ENCODE results near the gene TRIO. TPM values are rescaled to one million over a fixed set of nuclear protein-coding genes. Genes with fewer than 3 reads are reported as not detected.

TRIO gene
- total and polyA plus RNA-seq, 2 of the 8 experiments (the other 6 are each of a cell fraction or from before 2014, with no cell fraction given), result 35.1 to 69.1 TPM

DNA sequence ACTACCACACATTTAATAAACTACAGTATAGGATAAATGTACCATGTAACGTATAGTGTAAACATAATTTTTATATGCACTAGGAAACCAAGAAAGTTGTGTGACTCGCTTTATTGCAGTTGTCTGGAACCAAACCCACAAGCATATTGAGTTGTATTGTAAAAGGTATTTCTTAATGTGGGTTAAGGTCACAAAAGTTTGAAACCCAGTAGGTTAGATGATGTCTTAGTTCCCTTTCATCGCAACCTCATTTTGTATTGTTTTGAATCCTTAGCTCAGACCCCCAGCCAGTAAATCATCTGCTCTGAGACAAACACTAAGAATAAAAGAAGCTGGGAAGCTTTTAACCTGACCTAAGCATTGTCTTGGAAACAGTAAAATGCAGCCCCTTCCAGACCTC, 79.1 kb downstream of the TRIO start:
- Histone ChIP-seq H3K56ac (replicated peaks; ENCODE audit: insufficient read length, low read depth, low read length) (no peak overlapping the region), H4K91ac (replicated peaks; ENCODE audit: insufficient read length, low read length) (no peak overlapping the region), H4K5ac (ENCODE audit: insufficient read length, low read depth, low read length) (no peak overlapping the region), H3K9me3 (ENCODE audit: insufficient read depth in 2 of 2, low read depth in 1 of 2, low read length in 1 of 2) (no peaks in the 10 kb centered on the region), H3K23me2 (ENCODE audit: low read depth, low read length) (no peaks in the 10 kb centered on the region), H2BK120ac (replicated peaks; ENCODE audit: low read depth, low read length) (no peak overlapping the region), H3K27me3 (replicated peaks in 1 of 4; ENCODE audit: control insufficient read depth in 3 of 4, extremely low read depth in 1 of 4, insufficient read depth in 3 of 4, low read length in 3 of 4) (no peaks in the 10 kb centered on the region), H3K27ac (ENCODE audit: low read depth, low read length) (no peak overlapping the region), H3K14ac (ENCODE audit: insufficient read length) (no peak overlapping the region), H2BK5ac (ENCODE audit: low read depth, low read length) (no peak overlapping the region), H3K4me3 (ENCODE audit: extremely low read depth in 1 of 4, insufficient read depth in 2 of 4, low read depth in 3 of 4, low read length in 4 of 4) (no peak overlapping the region), H3K18ac (ENCODE audit: extremely low read depth, low read length) (no peak overlapping the region), H4K20me1 (replicated peaks in 1 of 2; ENCODE audit: control insufficient read depth in 1 of 2, insufficient read depth in 2 of 2, low read length in 2 of 2) (peaks cover 4 to 15% of the 10 kb centered on the region in 2 experiments), H3K79me2 (ENCODE audit: control insufficient read depth in 1 of 2, insufficient read depth in 2 of 2, low read length in 2 of 2) (peaks cover 3 to 97% of the 10 kb centered on the region in 2 experiments; a peak in 3 of 4 replicates), H2BK20ac (ENCODE audit: low read length) (no peak overlapping the region), H3K36me3 (ENCODE audit: control insufficient read depth in 2 of 4, insufficient read depth in 4 of 4, low read length in 3 of 4) (no peaks in the 10 kb centered on the region; a peak in 1 of 8 replicates), H3K9ac (replicated peaks in 1 of 4; ENCODE audit: extremely low read depth in 1 of 4, low read depth in 3 of 4, low read length in 3 of 4) (no peak overlapping the region), H3K4me2 (ENCODE audit: insufficient read depth in 1 of 2, low read depth in 2 of 2, low read length in 2 of 2) (no peak overlapping the region), H4K8ac (ENCODE audit: extremely low read depth, insufficient read depth, low read length) (no peak overlapping the region), H3K4ac (replicated peaks; ENCODE audit: insufficient read length, low read depth, low read length) (no peak overlapping the region), H2AK5ac (ENCODE audit: low read depth, low read length) (no peak overlapping the region), H2BK12ac (ENCODE audit: low read depth, low read length) (no peak overlapping the region), H2AFZ (ENCODE audit: low read length) (no peak overlapping the region), H3K23ac (ENCODE audit: insufficient read length) (no peak overlapping the region), H3K79me1 (ENCODE audit: low read depth, low read length) (peaks cover 13% of the 10 kb centered on the region), H2BK15ac (ENCODE audit: low read length) (no peak overlapping the region), H3K4me1 (replicated peaks in 1 of 4; ENCODE audit: control insufficient read depth in 3 of 4, insufficient read depth in 4 of 4, low read length in 3 of 4) (peaks cover under 1 to 21% (median 15%) of the 10 kb centered on the region in 4 experiments)
- DNase-seq (ENCODE audit: low read depth in 1 of 2, low spot score in 2 of 2) (no peak), FAIRE-seq (no peak)
- ChIA-PET CTCF (ENCODE audit: partially characterized antibody) (no interaction called here), POLR2A (ENCODE audit: partially characterized antibody) (interaction anchor here (1.4 kb wide), 1 partner anchor 12 kb away, joined by 3 read pairs; no protein-coding TSS in a partner anchor)
- 80% methylated on average over 3 of the region's 3 CpGs; no CpG with 5 or more reads in 1 of the 2 experiments for WGBS, 2 experiments (ENCODE audit: extremely low coverage in 1 of 2, insufficient coverage in 1 of 2, insufficient read length in 1 of 2, insufficient replicate concordance in 2 of 2, low coverage in 1 of 2, low lambda C conversion rate in 2 of 2, missing lambda C conversion rate in 1 of 2)
- TF ChIP-seq CTBP2 (IDR thresholded peaks at IDR 0.05; ENCODE audit: borderline replicate concordance, insufficient read depth, insufficient read length, low read length), result no peak
- no peak for TF ChIP-seq CHD2 (IDR thresholded peaks at IDR 0.05; ENCODE audit: low read length)
- no peak for TF ChIP-seq BRCA1 (IDR thresholded peaks at IDR 0.05; ENCODE audit: low read depth, low read length)
- TF ChIP-seq RNF2 (IDR thresholded peaks at IDR 0.05; ENCODE audit: borderline replicate concordance, low read depth, low read length, missing control alignments, poor library complexity, severe bottlenecking), result no peak
- TF ChIP-seq SP2 (IDR thresholded peaks at IDR 0.05; ENCODE audit: low read length), result no peak
- no peak for TF ChIP-seq POLR2AphosphoS5 (IDR thresholded peaks at IDR 0.05; ENCODE audit: low read depth, low read length)
- TF ChIP-seq BACH1 (IDR thresholded peaks at IDR 0.05; ENCODE audit: low read length), result no peak
- no peak for TF ChIP-seq JUN (IDR thresholded peaks at IDR 0.05; ENCODE audit: low read depth, low read length)
- TF ChIP-seq, protein P1, sequence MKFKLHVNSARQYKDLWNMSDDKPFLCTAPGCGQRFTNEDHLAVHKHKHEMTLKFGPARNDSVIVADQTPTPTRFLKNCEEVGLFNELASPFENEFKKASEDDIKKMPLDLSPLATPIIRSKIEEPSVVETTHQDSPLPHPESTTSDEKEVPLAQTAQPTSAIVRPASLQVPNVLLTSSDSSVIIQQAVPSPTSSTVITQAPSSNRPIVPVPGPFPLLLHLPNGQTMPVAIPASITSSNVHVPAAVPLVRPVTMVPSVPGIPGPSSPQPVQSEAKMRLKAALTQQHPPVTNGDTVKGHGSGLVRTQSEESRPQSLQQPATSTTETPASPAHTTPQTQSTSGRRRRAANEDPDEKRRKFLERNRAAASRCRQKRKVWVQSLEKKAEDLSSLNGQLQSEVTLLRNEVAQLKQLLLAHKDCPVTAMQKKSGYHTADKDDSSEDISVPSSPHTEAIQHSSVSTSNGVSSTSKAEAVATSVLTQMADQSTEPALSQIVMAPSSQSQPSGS (IDR thresholded peaks at IDR 0.05; ENCODE audit: low read length), result no peak
- no peak for TF ChIP-seq NANOG (IDR thresholded peaks at IDR 0.05; ENCODE audit: insufficient read depth, low read depth, low read length, poor library complexity, severe bottlenecking)
- no peak for TF ChIP-seq EGR1 (IDR thresholded peaks at IDR 0.05; ENCODE audit: borderline replicate concordance, low read depth, low read length)
- TF ChIP-seq EZH2 (IDR thresholded peaks at IDR 0.05; ENCODE audit: low read depth, low read length, severe bottlenecking), result no peak
- no peak for TF ChIP-seq YY1 (IDR thresholded peaks at IDR 0.05; ENCODE audit: low read depth, low read length)
